Astrocyte (in vitro differentiated cells and primary cell): Measurements from ENCODE around the gene HOXD10. TPM values are rescaled to one million over a fixed set of nuclear protein-coding genes. Genes with fewer than 3 reads are reported as not detected.

Experiments
- DNase-seq: peaks from one replicate; pipeline ENCODE4 v3.0.0-alpha.2; 2010; ENCODE audit warnings: low read depth
- FAIRE-seq: peaks from 2 replicates; lab custom pipeline; 2011; peaks lifted over from hg19 to GRCh38; lab: Jason Lieb, UNC
- H2AFZ ChIP-seq: 2 replicates; pipeline ENCODE4 v1.6.0; 2012; ENCODE audit warnings: low read depth, low read length, inconsistent platforms
- H3K27ac ChIP-seq: 2 replicates; pipeline ENCODE4 v1.5.1; 2011; ENCODE audit warnings: low read depth, low read length, inconsistent platforms
- H3K27me3 ChIP-seq: 2 replicates; pipeline ENCODE4 v1.6.0; 2011; ENCODE audit warnings: low read length, inconsistent platforms; ENCODE audit not compliant: insufficient read depth
- H3K36me3 ChIP-seq: 2 replicates; pipeline ENCODE4 v1.5.1; 2011; ENCODE audit warnings: low read length, inconsistent platforms; ENCODE audit not compliant: insufficient read depth
- H3K4me1 ChIP-seq: 2 replicates; pipeline ENCODE4 v1.5.1; 2011; ENCODE audit warnings: low read length, inconsistent platforms; ENCODE audit not compliant: insufficient read depth
- H3K4me2 ChIP-seq: 2 replicates; pipeline ENCODE4 v1.6.0; 2012; ENCODE audit warnings: low read length, inconsistent platforms
- H3K4me3 ChIP-seq: 2 replicates; pipeline ENCODE4 v1.5.1; 2011; ENCODE audit warnings: low read depth, mild to moderate bottlenecking, low read length, inconsistent platforms; ENCODE audit not compliant: insufficient read depth
- H3K79me2 ChIP-seq: 2 replicates; pipeline ENCODE4 v1.6.0; 2012; ENCODE audit warnings: mild to moderate bottlenecking, low read length, inconsistent platforms; ENCODE audit not compliant: insufficient read depth
- H3K9ac ChIP-seq: 2 replicates; pipeline ENCODE4 v1.6.0; 2012; ENCODE audit warnings: mild to moderate bottlenecking, low read length, inconsistent platforms
- H3K9me3 ChIP-seq: 2 replicates; pipeline ENCODE4 v1.5.1; 2012; ENCODE audit warnings: low read depth, mild to moderate bottlenecking, low read length, inconsistent platforms; ENCODE audit not compliant: insufficient read depth
- H4K20me1 ChIP-seq: 2 replicates; pipeline ENCODE4 v1.6.0; 2012; ENCODE audit warnings: low read length, inconsistent platforms; ENCODE audit not compliant: insufficient read depth
- H3K27ac Mint-ChIP-seq: one replicate; pipeline ENCODE4 v1.8.0; 2021; ENCODE audit warnings: mild to moderate bottlenecking, mixed read lengths; ENCODE audit not compliant: unreplicated experiment
- H3K27me3 Mint-ChIP-seq: one replicate; pipeline ENCODE4 v1.8.0; 2021; ENCODE audit warnings: low read depth, mixed read lengths; ENCODE audit not compliant: unreplicated experiment
- H3K36me3 Mint-ChIP-seq: one replicate; pipeline ENCODE4 v1.8.0; 2021; ENCODE audit warnings: low read depth, mixed read lengths; ENCODE audit not compliant: unreplicated experiment
- H3K4me1 Mint-ChIP-seq: one replicate; pipeline ENCODE4 v1.8.0; 2021; ENCODE audit warnings: low read depth, mixed read lengths; ENCODE audit not compliant: unreplicated experiment
- H3K4me3 Mint-ChIP-seq: one replicate; pipeline ENCODE4 v1.8.0; 2021; ENCODE audit warnings: mild to moderate bottlenecking, moderate library complexity, mixed read lengths; ENCODE audit not compliant: unreplicated experiment
- H3K9me3 Mint-ChIP-seq: one replicate; pipeline ENCODE4 v1.8.0; 2021; ENCODE audit warnings: mild to moderate bottlenecking, mixed read lengths; ENCODE audit not compliant: unreplicated experiment
- EZH2 ChIP-seq: IDR thresholded peaks from 2 replicates; pipeline ENCODE4 v1.6.1; 2012; ENCODE audit warnings: mild to moderate bottlenecking, low read length, inconsistent platforms; ENCODE audit not compliant: insufficient read depth
- total RNA-seq: library from RNA; stranded (reverse); gene quantifications from 2 replicates; pipeline ENCODE4 v1.2.1, GENCODE V29; 2021
- TF ChIP-seq, protein P1 (sequence below): IDR thresholded peaks from 2 replicates; pipeline ENCODE4 v1.5.1; 2011; ENCODE audit warnings: low read depth, mild to moderate bottlenecking, inconsistent platforms, low read length, moderate library complexity; ENCODE audit not compliant: insufficient read depth

The HOXD10 gene
- total RNA-seq, 1 donor from 2014 or later = not detected

- no peaks in the 10 kb centered on the region for H3K4me1 ChIP-seq
- Mint-ChIP-seq H3K36me3 (no peaks in the 10 kb centered on the region), H3K4me3 (peak overlapping the region; percentile 34), H3K4me1 (peaks cover 4% of the 10 kb centered on the region), H3K9me3 (peaks cover 19% of the 10 kb centered on the region), H3K27me3 (peaks cover 83% of the 10 kb centered on the region), H3K27ac (peak overlapping the region; percentile 80)
- no peaks in the 10 kb centered on the region for H3K79me2 ChIP-seq
- H3K9me3 ChIP-seq = peaks cover 15% of the 10 kb centered on the region
- FAIRE-seq (no peak), DNase-seq (no peak)
- H2AFZ ChIP-seq = no peak overlapping the region
- H3K36me3 ChIP-seq = no peaks in the 10 kb centered on the region
- no peak overlapping the region for H3K9ac ChIP-seq
- H3K27ac ChIP-seq = no peak overlapping the region
- H3K27me3 ChIP-seq = peaks cover 87% of the 10 kb centered on the region
- H3K4me3 ChIP-seq = no peak overlapping the region
- no peak overlapping the region for H3K4me2 ChIP-seq
- H4K20me1 ChIP-seq = peaks cover 4% of the 10 kb centered on the region
- no peak for TF ChIP-seq EZH2
- TF ChIP-seq, protein P1, sequence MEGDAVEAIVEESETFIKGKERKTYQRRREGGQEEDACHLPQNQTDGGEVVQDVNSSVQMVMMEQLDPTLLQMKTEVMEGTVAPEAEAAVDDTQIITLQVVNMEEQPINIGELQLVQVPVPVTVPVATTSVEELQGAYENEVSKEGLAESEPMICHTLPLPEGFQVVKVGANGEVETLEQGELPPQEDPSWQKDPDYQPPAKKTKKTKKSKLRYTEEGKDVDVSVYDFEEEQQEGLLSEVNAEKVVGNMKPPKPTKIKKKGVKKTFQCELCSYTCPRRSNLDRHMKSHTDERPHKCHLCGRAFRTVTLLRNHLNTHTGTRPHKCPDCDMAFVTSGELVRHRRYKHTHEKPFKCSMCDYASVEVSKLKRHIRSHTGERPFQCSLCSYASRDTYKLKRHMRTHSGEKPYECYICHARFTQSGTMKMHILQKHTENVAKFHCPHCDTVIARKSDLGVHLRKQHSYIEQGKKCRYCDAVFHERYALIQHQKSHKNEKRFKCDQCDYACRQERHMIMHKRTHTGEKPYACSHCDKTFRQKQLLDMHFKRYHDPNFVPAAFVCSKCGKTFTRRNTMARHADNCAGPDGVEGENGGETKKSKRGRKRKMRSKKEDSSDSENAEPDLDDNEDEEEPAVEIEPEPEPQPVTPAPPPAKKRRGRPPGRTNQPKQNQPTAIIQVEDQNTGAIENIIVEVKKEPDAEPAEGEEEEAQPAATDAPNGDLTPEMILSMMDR = no peak
Measured at GRCh38 chr2:176105730-176106580, 10.6 kb upstream of the HOXD10 start.

DNA sequence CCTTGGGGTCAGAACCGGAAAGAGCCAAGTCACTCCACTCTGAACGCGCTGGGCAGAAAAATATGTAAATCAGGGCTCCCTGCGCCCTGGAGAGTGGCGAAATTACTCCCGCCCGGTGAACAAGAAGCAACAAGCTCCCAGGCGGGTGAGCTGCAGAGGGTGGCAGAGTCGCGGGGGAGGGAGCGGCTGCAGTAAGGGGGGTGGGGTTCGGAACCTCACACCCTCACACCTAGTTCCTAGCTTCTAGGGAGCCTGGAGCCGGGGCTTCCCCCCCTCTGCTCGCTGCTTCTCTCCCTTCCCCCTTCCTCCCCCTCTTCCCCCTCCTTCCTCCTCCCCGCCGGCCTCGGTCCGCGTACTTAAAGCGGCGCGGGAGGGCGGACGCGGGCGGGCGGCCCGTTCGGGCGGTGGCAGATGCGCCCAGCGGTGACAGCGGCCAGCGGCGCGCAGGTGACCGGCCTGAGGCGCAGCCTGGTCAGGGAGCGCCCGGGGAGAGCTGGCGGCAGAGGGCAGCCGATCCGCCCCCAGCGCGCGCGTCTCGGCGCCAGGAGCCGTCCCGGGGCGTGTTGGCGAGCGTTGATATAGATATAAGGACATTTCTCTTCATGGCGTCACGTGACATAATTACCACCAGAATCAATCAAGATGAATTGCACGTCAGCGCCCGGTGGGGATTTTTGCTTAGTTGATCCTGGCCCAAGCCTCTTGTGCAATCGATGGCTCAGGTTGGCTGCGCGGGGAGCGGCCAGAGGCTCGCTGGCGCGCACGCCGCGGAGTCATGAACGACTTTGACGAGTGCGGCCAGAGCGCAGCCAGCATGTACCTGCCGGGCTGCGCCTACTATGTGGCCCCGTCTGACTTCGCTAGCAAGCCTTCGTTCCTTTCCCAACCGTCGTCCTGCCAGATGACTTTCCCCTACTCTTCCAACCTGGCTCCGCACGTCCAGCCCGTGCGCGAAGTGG, 9.7 kb upstream of the HOXD10 start, which contains the start of gene HOXD11:
HOXD11 (plus strand) TSS at position 700 of the 959 bp plus-strand sequence; CDS start at position 776, 76 bp downstream.
- peak; percentile 84 for TF ChIP-seq EZH2
- TF ChIP-seq, protein P1 = no peak
- Mint-ChIP-seq H3K27ac (peak within 1 kb of the TSS; percentile 80), H3K36me3 (no peaks in the 10 kb centered on the region), H3K4me1 (peaks cover 4% of the 10 kb centered on the region), H3K9me3 (peaks cover 22% of the 10 kb centered on the region), H3K27me3 (peaks cover 82% of the 10 kb centered on the region), H3K4me3 (peak within 1 kb of the TSS; percentile 34)
- DNase-seq = no peak
- H3K27me3 ChIP-seq = peaks cover 87% of the 10 kb centered on the region
- H3K36me3 ChIP-seq = no peaks in the 10 kb centered on the region
- no peak within 1 kb of the TSS for H3K4me3 ChIP-seq
- H4K20me1 ChIP-seq = peaks cover 4% of the 10 kb centered on the region
- no peak within 1 kb of the TSS for H3K9ac ChIP-seq
- no peaks in the 10 kb centered on the region for H3K79me2 ChIP-seq
- no peak for FAIRE-seq
- no peaks in the 10 kb centered on the region for H3K4me1 ChIP-seq
- peak within 1 kb of the TSS; percentile 44 for H3K4me2 ChIP-seq
- no peak within 1 kb of the TSS for H2AFZ ChIP-seq
- H3K9me3 ChIP-seq = peaks cover 9% of the 10 kb centered on the region
- H3K27ac ChIP-seq = no peak within 1 kb of the TSS
